Fibroblast of villous mesenchyme (primary cell): ENCODE results near the gene PRDX2. TPM values are rescaled to one million over a fixed set of nuclear protein-coding genes. Genes with fewer than 3 reads are reported as not detected.

ENCODE experiments used
- DNase-seq: peaks from one replicate; pipeline ENCODE4 v3.0.0-alpha.2; 2010; ENCODE audit warnings: low read depth
- H3K4me3 ChIP-seq: 2 replicates; pipeline ENCODE4 v1.5.1; 2011; ENCODE audit warnings: low read depth, mild to moderate bottlenecking, low read length
- total RNA-seq: library from RNA; depleted of rRNA; stranded (reverse); fragments of >200 nt; gene quantifications from 2 replicates; pipeline ENCODE4 v1.2.3, GENCODE V29; 2012
- TF ChIP-seq, protein P1 (sequence below): IDR thresholded peaks from 2 replicates; pipeline ENCODE4 v1.5.1; 2012; ENCODE audit warnings: low read depth, mild to moderate bottlenecking, low read length; ENCODE audit not compliant: insufficient read depth

The PRDX2 gene
- total RNA-seq, 1 donor = 222 TPM

- TF ChIP-seq, protein P1, sequence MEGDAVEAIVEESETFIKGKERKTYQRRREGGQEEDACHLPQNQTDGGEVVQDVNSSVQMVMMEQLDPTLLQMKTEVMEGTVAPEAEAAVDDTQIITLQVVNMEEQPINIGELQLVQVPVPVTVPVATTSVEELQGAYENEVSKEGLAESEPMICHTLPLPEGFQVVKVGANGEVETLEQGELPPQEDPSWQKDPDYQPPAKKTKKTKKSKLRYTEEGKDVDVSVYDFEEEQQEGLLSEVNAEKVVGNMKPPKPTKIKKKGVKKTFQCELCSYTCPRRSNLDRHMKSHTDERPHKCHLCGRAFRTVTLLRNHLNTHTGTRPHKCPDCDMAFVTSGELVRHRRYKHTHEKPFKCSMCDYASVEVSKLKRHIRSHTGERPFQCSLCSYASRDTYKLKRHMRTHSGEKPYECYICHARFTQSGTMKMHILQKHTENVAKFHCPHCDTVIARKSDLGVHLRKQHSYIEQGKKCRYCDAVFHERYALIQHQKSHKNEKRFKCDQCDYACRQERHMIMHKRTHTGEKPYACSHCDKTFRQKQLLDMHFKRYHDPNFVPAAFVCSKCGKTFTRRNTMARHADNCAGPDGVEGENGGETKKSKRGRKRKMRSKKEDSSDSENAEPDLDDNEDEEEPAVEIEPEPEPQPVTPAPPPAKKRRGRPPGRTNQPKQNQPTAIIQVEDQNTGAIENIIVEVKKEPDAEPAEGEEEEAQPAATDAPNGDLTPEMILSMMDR = no peak
- H3K4me3 ChIP-seq = no peak overlapping the region
- no peak for DNase-seq
These were observed 33.9 kb downstream of the PRDX2 start for GRCh38 chr19:12767666-12768065.

DNA sequence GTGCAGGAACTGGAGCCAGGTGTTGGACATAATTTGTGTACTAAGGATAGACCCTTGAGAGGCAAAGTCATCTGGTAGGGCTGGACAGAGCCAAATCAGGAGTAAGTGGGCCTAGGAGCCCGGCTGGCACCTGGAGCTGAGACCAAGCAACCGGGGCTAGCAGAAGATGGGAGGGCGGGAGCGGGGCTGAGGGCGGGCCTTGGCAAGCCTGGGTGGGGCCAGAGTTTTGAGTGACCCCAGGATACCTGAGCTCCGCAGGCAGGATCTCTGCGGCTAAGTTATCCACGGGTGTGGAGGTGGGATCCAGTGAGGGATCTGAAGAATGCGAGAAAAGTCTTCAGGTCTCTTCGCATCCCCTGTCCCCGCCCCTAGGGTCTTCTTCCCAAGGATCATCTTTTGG is 34.5 kb downstream of the PRDX2 start:
- no peak overlapping the region for H3K4me3 ChIP-seq
- TF ChIP-seq, protein P1 = no peak
- DNase-seq = no peak

DNA sequence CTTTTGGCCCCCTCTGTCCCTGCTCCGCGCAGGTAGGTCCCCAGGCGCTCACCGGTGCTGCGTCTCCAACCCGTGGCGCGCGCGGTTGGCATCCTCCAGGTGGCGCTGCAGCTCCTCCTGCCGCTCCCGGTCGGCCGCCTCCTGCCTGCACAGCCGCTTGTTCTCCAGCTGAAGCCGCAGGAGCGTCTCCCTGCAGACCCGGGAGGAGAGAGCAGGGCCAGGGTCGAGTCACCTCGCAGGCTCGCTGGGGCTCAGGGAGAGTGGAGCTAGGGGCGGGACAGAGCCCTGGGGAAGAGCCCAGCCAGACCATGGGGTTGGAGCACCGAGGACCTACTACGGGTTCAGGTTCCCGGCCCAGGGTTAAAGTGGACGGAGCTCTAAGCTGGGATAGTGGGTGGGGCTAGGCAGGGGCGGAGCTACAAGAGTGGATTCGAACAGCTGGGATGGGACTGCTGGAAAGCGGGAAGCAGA is 35.5 kb downstream of the PRDX2 start:
- TF ChIP-seq, protein P1 = peak; percentile 84
- DNase-seq = peak; percentile 84
- peak overlapping the region; percentile 65 for H3K4me3 ChIP-seq

GRCh38 chr19:12764698-12765097 is 36.9 kb downstream of the PRDX2 start:
- no peak for DNase-seq
- TF ChIP-seq, protein P1 = no peak

DNA sequence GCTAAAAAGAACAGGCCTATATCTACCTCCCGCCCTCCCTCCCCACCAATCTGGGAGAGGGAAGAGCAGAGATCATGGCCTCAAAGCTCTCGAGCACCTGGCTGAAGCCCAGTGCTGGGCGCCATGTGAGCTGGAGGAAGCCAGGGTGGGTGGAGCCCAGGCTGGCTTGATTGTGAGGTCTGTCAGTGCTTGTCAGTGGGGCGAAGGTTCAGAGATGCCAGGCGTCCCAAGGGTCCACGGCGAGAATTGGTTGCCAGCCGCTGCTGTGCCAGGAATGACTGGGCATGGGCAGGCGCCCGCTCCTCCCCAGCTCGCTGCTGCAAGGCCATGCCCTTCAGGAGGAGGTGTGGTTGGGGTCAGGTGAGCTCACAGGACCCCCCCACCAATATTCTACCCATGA is 38.5 kb downstream of the PRDX2 start:
- H3K4me3 ChIP-seq = no peak overlapping the region
- no peak for DNase-seq
- TF ChIP-seq, protein P1 = no peak

More at GRCh38 chr19:12764698-12765097, 36.9 kb downstream of the PRDX2 start:
- no peak overlapping the region for H3K4me3 ChIP-seq

DNA sequence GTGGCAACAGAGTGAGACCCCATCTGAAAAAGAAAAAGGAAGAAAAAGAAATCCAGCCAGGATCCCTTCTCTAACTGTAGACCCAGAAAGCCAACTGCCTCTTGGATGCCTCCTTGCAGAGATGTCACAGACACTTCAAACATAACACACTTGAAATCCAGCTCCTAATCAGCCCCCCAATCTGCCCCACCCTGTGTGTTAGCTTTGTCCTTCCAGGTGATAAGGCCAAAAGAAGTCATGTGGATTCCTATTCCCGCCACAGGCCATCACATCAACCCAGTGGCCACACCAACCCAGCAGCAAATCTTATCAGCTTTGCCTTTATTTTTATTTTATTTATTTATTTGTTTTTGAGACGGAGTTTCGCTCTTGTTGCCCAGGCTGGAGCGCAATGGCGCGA is 41.9 kb downstream of the PRDX2 start:
- TF ChIP-seq, protein P1 = no peak
- H3K4me3 ChIP-seq = no peak overlapping the region
- no peak for DNase-seq

GRCh38 chr19:12757544-12758274 is 43.9 kb downstream of the PRDX2 start:
- TF ChIP-seq, protein P1 = peak; percentile 90
- H3K4me3 ChIP-seq = peak overlapping the region; percentile 52
- peak; percentile 76 for DNase-seq
